Measurements from ENCODE around the gene RSKR.
"Not testable (repeated sequence)": the region's sequence is repeated elsewhere in the genome, so short reads cannot be mapped to it uniquely, and the experiment has no call there.

RSKR gene

GRCh38 chr17:28618464-28618863, 4.5 kb upstream of the RSKR start:
- TF ChIP-seq, protein P1, sequence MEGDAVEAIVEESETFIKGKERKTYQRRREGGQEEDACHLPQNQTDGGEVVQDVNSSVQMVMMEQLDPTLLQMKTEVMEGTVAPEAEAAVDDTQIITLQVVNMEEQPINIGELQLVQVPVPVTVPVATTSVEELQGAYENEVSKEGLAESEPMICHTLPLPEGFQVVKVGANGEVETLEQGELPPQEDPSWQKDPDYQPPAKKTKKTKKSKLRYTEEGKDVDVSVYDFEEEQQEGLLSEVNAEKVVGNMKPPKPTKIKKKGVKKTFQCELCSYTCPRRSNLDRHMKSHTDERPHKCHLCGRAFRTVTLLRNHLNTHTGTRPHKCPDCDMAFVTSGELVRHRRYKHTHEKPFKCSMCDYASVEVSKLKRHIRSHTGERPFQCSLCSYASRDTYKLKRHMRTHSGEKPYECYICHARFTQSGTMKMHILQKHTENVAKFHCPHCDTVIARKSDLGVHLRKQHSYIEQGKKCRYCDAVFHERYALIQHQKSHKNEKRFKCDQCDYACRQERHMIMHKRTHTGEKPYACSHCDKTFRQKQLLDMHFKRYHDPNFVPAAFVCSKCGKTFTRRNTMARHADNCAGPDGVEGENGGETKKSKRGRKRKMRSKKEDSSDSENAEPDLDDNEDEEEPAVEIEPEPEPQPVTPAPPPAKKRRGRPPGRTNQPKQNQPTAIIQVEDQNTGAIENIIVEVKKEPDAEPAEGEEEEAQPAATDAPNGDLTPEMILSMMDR (conservative IDR thresholded peaks at IDR 0.05) = no peak
- no peak overlapping the region for H3K27ac ChIP-seq

DNA sequence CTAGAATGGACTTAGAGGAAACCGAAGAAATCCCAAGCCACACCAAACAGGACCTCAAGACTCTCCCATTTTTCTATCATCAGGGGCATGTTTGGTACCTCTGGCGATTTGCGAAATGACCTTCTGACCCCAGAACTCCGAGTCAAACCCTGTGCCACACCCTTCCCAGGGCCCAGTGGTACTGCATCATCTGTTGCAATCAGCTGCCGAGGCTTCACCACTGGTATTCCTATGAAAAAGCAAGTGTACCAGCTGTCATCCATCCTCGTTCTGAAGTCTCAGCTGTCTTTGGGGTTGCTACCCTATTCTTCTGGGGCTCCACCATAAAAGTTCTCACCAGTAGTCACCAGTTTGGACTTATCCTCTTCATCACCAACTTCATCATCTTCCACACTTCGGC, 2.3 kb upstream of the RSKR start:
- no peak overlapping the region for H3K27ac ChIP-seq
- TF ChIP-seq, protein P1 (conservative IDR thresholded peaks at IDR 0.05) = no peak

DNA sequence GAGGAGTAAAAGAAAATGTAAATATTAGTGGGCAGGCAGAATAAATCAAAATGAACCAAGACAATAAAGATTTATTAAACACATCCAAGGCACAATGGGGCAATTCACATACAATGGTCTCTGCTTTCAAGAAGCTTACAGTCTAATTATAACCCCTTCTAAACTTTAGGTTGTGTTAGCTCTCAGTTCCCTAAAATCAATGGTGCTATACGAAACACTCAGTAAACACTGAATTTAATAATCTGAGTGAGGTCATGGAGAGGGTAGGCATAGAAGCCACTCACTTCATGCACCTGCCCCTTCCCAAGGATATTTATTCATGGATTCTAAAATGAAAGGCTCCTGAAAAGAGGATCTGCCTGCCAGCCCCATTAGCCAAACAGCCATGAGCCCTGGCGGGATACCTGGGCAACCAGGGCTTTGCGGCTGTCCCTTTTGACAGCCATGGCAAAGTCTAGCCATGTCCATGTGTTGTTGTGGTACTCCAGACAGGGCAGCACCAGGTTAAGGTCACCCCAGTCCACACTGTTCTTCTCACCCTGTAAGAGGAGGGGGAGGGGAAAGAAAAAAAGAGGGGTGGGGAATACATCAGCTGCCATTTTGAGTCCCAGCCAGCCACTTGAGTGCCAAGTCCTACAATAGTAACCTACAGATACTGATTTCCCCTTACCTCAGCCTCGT, 1.4 kb upstream of the RSKR start:
- no peak overlapping the region for H3K27ac ChIP-seq
- TF ChIP-seq, protein P1 (conservative IDR thresholded peaks at IDR 0.05) = no peak

DNA sequence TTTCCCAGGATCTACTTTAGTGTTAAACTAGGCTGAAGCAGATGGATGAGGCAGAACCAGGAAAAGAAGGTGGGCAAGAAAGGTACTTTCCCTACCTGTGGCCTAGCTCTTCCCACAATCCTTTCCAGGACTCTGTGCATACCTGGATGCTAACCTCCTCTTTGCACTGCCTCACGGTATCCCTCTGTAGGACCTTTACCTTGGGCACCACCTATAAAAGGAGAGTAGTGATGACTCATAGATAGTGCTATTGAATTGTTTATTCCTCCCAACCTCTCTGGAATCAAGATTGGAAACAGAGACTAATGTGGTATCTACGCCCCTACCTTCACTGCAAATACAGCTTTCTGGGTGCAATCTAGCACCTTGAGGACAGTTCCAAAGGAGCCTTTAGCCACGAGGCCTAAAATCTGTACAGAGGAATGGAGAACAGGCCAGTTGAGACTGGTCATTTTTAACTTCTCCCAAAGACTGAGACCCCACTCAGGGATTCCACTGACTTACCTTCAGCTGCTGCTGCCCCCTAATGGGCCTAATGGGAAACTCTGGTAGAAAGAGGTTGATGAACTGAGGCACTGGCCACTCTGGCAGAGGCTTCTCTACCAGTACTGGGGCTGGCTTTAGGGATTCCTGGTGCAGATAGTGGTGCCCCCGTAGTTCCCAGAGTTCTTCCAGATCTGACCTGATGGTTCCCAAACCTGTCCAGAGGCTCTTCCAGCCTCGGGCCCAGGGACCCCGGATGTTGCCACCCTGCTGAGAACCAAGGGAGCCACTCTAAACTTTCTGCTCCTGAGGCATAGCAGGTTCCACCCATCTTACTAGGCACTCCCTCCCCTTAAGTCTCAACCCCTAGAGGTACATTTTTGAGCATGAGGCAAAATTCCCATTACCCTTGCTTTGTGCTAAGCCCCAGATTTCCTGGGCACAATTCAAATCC, 781 bp downstream of the RSKR start:
- no peak overlapping the region for H3K27ac ChIP-seq
- TF ChIP-seq, protein P1 (conservative IDR thresholded peaks at IDR 0.05) = peak; percentile 87

- no peak overlapping the region for H3K27ac ChIP-seq
- TF ChIP-seq, protein P1 (conservative IDR thresholded peaks at IDR 0.05) = no peak
Measured at GRCh38 chr17:28612531-28612930, 1.5 kb downstream of the RSKR start.

DNA sequence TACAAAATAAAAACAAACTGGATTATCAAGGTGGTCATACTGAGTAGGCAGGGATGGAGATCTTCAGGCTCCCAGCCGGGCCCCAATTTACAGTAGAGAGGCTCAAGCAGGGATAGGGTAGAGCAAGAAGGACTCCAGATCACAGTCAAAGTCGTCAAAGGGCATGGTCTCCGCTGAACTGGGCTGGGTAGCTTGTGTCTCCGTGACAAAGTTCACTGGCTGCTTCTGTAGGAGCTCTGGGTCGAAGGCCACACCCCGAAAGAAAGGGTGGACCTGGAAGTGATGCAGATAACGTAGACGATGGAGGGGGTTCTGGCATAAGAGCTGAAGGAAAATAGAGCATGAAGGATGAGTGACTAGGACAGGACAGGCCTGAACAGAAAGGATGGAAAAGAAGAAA, 3.6 kb downstream of the RSKR start:
- TF ChIP-seq, protein P1 (conservative IDR thresholded peaks at IDR 0.05) = no peak
- H3K27ac ChIP-seq = no peak overlapping the region

DNA sequence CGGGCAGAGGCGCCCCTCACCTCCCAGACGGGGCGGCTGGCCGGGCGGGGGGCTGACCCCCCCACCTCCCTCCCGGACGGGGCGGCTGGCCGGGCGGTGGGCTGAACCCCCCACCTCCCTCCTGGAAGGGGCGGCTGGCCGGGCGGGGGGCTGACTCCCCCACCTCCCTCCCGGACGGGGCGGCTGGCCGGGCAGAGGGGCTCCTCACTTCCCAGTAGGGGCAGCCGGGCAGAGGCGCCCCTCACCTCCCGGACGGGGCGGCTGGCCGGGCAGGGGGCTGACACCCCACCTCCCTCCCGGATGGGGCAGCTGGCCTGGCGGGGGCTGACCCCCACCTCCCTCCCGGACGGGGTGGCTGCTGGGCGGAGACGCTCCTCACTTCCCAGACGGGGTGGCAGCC, 10.0 kb downstream of the RSKR start:
- not testable (repeated sequence) for H3K27ac ChIP-seq

Measured in VCaP (cell line).